Fibroblast of skin of abdomen (primary cell): Measurements from ENCODE around the gene KIRREL3.

ENCODE experiments used
- DNase-seq: peaks from one replicate; pipeline ENCODE4 v3.0.0-alpha.2; 2013

Gene KIRREL3

GRCh38 chr11:126914166-126914565 is 86.4 kb downstream of the KIRREL3 start:
- DNase-seq: no peak

- DNase-seq: no peak
Observed at GRCh38 chr11:126904520-126904919, 96.0 kb downstream of the KIRREL3 start.

DNA sequence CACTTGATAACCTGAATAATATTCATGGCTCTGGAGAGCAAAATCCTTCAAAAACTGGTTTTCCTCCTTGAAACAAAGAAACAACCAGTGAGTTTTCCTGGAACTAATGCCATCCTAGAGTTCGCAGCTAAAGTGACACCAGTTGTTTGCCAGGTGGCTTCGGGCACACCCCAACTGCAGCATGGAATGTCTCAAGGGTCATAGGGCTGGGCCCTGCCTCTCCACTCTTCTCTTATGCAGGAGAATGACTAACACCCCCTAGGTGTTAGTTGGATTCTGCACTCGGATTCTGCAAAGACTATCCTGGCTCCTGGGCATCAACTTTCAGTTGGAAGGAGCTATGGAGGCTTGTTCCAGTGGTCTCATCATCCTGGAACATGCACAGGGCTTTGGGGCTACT is 98.8 kb downstream of the KIRREL3 start:
- no peak for DNase-seq

GRCh38 chr11:126899961-126900748 is 100.4 kb downstream of the KIRREL3 start:
- no peak for DNase-seq

GRCh38 chr11:126898802-126899201 is 101.8 kb downstream of the KIRREL3 start:
- DNase-seq: no peak

GRCh38 chr11:126897430-126897829 is 103.1 kb downstream of the KIRREL3 start:
- DNase-seq: no peak

DNA sequence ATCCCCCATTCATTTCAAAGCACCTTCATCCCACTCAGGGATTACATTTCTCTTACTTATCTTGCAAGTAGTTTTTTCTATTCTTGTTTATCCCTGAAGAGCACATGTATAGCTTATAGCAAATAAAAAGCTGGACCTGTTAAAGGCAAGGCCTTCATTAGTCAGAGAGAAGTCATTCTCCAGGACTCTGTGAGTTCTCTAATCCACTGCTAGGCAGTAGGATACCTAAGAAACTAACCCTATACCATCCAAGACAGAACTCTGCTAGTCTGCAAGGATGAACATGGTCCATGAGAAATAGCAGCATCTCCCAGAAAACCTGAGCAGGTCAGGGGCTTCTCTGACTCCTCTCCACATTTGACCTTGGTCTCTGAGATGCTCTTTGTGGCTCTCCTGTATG is 104.5 kb downstream of the KIRREL3 start:
- no peak for DNase-seq

DNA sequence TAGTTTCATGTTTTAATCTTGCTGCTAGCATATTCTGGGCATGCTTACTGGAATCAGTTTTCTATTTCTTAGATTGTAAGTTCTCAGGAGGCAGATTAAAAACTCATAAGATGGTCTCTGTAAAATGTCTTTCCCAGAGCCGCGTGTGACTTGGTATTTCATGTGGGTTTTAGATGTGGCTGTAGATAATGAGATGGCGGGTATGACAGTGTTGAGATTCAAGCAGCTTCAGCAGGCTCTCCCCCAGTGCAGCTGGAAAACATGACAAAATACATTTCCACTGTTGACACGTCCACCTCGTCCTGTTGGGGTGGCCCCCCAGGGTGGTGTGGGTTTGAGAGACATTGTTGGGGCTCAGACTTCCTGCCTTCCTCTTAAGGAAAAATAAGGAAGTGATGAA is 106.8 kb downstream of the KIRREL3 start:
- no peak for DNase-seq

GRCh38 chr11:126892756-126893155 is 107.8 kb downstream of the KIRREL3 start:
- no peak for DNase-seq

DNA sequence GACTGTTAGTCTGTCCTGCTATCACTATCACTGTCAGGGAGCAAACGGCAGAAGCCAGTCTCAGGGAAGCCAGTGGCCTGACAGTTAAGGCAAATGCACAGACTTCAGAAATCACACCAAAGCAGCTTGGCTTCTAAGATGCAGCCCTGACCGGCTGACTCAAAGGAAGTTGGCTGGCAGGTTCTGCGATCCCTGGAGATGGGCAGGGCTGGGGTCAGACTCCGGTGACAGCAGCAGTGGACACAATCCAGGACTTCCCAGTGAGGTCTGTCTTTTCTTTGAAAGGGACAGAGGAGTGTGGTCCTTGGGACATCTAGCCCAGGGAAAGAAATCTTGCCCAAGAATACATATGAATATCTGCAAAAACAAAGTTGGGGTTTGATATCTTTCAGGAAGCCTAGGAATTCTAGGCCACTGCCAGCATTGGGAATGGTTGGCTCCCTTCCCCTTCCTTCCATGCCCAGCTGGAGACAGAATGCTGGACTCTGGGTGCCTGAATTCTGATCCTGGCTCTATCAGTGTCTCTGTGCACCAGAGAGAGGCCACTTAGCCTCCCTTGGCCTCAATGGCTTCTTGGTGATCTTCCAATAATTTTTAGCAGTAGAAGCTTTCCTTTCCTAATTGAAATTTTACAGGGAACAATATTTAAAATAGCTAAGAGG is 108.9 kb downstream of the KIRREL3 start:
- DNase-seq: no peak

- no peak for DNase-seq
Observed at GRCh38 chr11:126890561-126890960, 110.0 kb downstream of the KIRREL3 start.

GRCh38 chr11:126888115-126888712 is 112.4 kb downstream of the KIRREL3 start:
- DNase-seq: no peak

- no peak for DNase-seq
Observed at GRCh38 chr11:126886636-126887035, 113.9 kb downstream of the KIRREL3 start.

- DNase-seq: no peak
Observed at GRCh38 chr11:126886085-126886484, 114.5 kb downstream of the KIRREL3 start.

DNA sequence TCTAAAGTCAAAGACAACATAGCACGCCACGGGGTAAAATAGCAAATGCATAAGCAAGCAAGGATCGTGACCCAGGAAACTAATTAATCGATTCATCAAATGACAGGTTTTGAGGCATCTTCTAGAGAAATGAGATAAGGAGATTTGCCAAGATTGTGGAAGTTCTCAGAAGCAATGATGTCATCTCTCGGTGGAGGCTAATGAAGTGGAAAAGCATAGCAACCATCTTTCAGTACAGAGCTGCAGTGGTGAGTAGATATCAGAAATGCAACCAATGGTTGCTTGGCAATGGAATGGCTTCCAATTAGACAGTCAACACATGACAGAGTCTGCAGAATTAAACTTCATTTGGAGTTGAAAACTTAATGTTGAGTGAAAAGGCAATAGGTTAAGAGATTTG is 116.0 kb downstream of the KIRREL3 start:
- no peak for DNase-seq

GRCh38 chr11:126884192-126884591 is 116.4 kb downstream of the KIRREL3 start:
- DNase-seq: no peak

GRCh38 chr11:126880872-126881271 is 119.7 kb downstream of the KIRREL3 start:
- no peak for DNase-seq

- DNase-seq: no peak
Observed at GRCh38 chr11:126879516-126879915, 121.1 kb downstream of the KIRREL3 start.

DNA sequence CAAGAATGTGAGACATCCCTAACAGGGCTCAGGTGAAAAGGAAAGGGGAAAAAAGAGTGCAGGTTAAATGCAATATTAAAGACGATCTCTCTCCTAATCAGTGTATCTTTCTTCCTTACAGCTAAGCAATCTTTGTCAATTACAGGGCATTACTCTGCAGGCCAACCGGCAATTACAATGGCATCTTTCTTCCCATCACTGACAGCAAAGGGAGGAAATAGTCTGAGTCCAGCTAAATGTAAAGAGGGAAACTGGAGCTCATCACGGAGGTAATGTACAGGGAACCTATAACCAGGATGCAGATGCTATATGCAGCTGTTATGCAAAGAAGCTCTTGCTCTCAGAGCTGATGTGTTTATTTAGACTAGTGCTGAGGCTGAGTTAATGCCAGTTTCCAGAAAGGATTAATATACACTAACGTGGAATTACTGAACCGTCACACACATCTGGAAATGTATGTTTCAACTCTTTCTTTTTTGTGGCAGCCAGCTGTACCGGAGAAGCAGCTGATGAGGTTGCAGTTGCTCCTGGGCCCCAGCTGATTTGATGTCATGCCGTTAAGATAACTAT is 121.6 kb downstream of the KIRREL3 start:
- no peak for DNase-seq

GRCh38 chr11:126874831-126875230 is 125.7 kb downstream of the KIRREL3 start:
- no peak for DNase-seq

- DNase-seq: no peak
Observed at GRCh38 chr11:126874276-126874675, 126.3 kb downstream of the KIRREL3 start.

GRCh38 chr11:126871792-126872191 is 128.8 kb downstream of the KIRREL3 start:
- no peak for DNase-seq

DNA sequence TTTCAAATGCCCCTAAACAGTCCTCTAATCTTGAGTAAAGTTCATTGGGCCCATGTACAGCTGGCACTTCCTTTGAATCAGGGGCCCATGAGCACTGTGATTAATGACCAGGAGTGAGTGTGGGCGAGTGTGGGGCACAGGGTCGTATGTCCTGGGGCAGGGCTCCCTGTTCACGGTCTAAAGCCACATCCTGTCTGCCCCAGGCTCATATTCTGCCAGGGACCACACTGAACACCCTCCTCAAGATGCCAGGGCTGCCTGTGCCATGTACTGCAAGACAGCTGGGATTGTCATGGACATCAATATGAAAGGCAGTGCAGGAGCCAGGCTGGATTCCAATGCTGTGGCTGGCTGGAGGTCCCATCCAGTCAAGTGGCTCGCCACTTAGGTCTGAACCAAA is 130.5 kb downstream of the KIRREL3 start:
- DNase-seq: no peak

DNA sequence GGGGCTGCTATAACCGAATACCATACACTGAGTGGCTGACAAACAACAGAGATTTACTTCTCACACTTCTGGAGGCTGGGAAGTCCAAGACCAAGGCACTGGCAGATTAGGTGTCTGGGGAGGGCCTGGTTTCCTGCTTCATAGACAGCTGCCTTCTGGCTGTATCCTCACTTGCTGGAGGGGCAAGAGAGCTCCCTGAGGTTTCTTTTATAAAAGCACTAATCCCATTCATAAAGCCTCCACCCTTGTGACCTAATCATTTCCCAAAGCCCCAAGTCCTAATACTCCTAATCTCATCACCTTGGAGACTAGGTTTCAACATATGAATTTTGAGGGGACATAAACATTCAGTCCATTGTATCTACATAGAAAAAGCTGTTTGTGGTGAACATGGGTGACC is 131.8 kb downstream of the KIRREL3 start:
- no peak for DNase-seq
